Endothelial cell of umbilical vein (primary cell): ENCODE data around the gene LRP3.

ENCODE experiments used
- CTCF ChIP-seq, 2 donors: IDR thresholded peaks; 1 replicate in 1 of 2; 2 replicates in 1 of 2; pipeline ENCODE4 v1.5.1; 2011; ENCODE audit warnings: low read length in 2 of 2, mild to moderate bottlenecking in 2 of 2, moderate library complexity in 2 of 2, control low read depth in 1 of 2, inconsistent platforms in 1 of 2, low read depth in 1 of 2; ENCODE audit not compliant: insufficient read depth in 1 of 2; ENCODE audit errors: extremely low read depth in 1 of 2
- EZH2 ChIP-seq: IDR thresholded peaks from 2 replicates; pipeline ENCODE4 v1.6.1; 2012; ENCODE audit warnings: borderline replicate concordance, low read depth, mild to moderate bottlenecking, moderate library complexity, low read length, inconsistent platforms; ENCODE audit not compliant: severe bottlenecking
- MAX ChIP-seq: IDR thresholded peaks from 2 replicates; pipeline ENCODE4 v1.6.1; 2011; ENCODE audit not compliant: insufficient read depth, insufficient read length
- POLR2A ChIP-seq: IDR thresholded peaks from 2 replicates; pipeline ENCODE4 v1.6.1; 2012; ENCODE audit warnings: low read depth, mild to moderate bottlenecking, control low read depth, low read length
- POLR2AphosphoS5 ChIP-seq: IDR thresholded peaks from 2 replicates; pipeline ENCODE4 v1.6.1; 2012; ENCODE audit warnings: low read depth, mild to moderate bottlenecking, control low read depth, low read length, moderate library complexity; ENCODE audit not compliant: insufficient read depth

- TF ChIP-seq CTCF (IDR thresholded peaks at IDR 0.05; ENCODE audit: extremely low read depth in 1 of 2, insufficient read depth in 1 of 2, low read depth in 1 of 2, low read length in 2 of 2) (no peak), POLR2A (no peak), EZH2 (no peak), MAX (no peak), POLR2AphosphoS5 (no peak)
Measured at GRCh38 chr19:33201473-33201872, 7.3 kb downstream of the LRP3 start.
